Osteoblast (primary cell): ENCODE results near the gene NOS1AP. TPM values are rescaled to one million over a fixed set of nuclear protein-coding genes. Genes with fewer than 3 reads are reported as not detected.

Experiments
- DNase-seq: peaks from one replicate; pipeline ENCODE4 v3.0.0; 2011; ENCODE audit warnings: low spot score, mixed read lengths; ENCODE audit not compliant: insufficient read length; ENCODE audit errors: missing footprints
- H2AFZ ChIP-seq: 2 replicates; pipeline ENCODE4 v1.6.0; 2011; ENCODE audit warnings: mild to moderate bottlenecking, low read length
- H3K27ac ChIP-seq: 2 replicates; pipeline ENCODE4 v1.5.1; 2011; ENCODE audit warnings: mild to moderate bottlenecking, low read depth, low read length, moderate library complexity
- H3K27me3 ChIP-seq: 2 replicates; pipeline ENCODE4 v1.6.0; 2012; ENCODE audit warnings: mild to moderate bottlenecking, control low read depth, inconsistent platforms, low read length, moderate library complexity; ENCODE audit not compliant: insufficient read depth
- H3K36me3 ChIP-seq: 2 replicates; pipeline ENCODE4 v1.5.1; 2011; ENCODE audit warnings: mild to moderate bottlenecking, low read length, control low read depth, moderate library complexity; ENCODE audit not compliant: insufficient read depth
- H3K4me1 ChIP-seq: 2 replicates; pipeline ENCODE4 v1.5.1; 2011; ENCODE audit warnings: mild to moderate bottlenecking, low read length, control low read depth, moderate library complexity; ENCODE audit not compliant: insufficient read depth
- H3K4me2 ChIP-seq: 2 replicates; pipeline ENCODE4 v1.6.0; 2011; ENCODE audit warnings: mild to moderate bottlenecking, low read length; ENCODE audit not compliant: insufficient read depth
- H3K4me3 ChIP-seq: fragments of 200-600 bp; sonication (generic); 3 replicates; pipeline ENCODE4 v1.5.1; 2012; ENCODE audit warnings: mild to moderate bottlenecking, low read length, inconsistent platforms; ENCODE audit not compliant: insufficient read depth
- H3K79me2 ChIP-seq: 2 replicates; pipeline ENCODE4 v1.6.0; 2012; ENCODE audit warnings: mild to moderate bottlenecking, low read length, control low read depth, inconsistent platforms; ENCODE audit not compliant: insufficient read depth
- H3K9me3 ChIP-seq: 2 replicates; pipeline ENCODE4 v1.5.1; 2011; ENCODE audit warnings: low read depth, low read length, control low read depth
- H4K20me1 ChIP-seq: 2 replicates; pipeline ENCODE4 v1.6.0; 2012; ENCODE audit warnings: mild to moderate bottlenecking, low read length, control low read depth; ENCODE audit not compliant: insufficient read depth
- total RNA-seq: library from RNA; depleted of rRNA; stranded (reverse); fragments of >200 nt; gene quantifications from 2 replicates; pipeline ENCODE4 v1.2.3, GENCODE V29; 2012
- TF ChIP-seq, protein P1 (sequence below): IDR thresholded peaks from 2 replicates; pipeline ENCODE4 v1.5.1; 2011; ENCODE audit warnings: mild to moderate bottlenecking, low read depth, low read length, moderate library complexity; ENCODE audit errors: extremely low read depth

The NOS1AP gene
- total RNA-seq, 1 donor = not detected

DNA sequence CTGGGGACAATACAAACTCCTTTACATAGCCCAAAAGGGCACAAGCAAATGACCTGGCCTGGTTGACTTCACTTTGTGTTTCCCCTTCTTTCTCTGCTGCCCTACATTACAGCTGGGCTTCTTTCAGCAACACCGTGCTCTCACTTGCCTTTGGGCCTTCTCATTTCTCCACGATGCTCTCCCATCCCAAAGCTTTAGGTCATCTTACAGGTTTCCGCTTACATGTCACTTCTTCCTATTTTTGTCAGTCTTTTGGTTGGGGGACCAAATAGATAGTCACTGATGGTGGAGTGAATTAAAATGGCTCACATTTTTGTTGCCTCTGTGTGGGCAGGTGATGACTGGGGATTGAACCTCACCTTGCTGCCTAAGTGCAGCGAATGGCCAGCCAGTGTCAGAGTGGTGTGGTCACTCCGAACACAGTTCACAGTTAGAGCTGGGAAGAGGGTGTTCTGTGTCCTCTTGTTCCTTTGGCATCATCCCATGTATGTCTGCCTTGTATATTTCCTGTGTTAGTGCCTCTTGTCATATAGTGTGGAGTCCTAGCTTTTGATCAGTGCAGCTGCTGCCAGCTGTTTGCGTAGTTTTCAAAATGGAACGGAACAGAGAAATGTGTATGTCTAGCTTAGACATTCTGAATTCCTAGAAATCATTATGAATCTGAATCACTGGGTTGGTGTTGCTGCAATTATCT is 134.8 kb downstream of the NOS1AP start:
- Histone ChIP-seq H3K4me2 (no peak overlapping the region), H4K20me1 (no peaks in the 10 kb centered on the region), H3K9me3 (no peaks in the 10 kb centered on the region), H3K27me3 (peaks cover 6% of the 10 kb centered on the region), H3K27ac (no peak overlapping the region), H3K4me1 (no peaks in the 10 kb centered on the region), H3K36me3 (no peaks in the 10 kb centered on the region), H2AFZ (no peak overlapping the region), H3K4me3 (no peak overlapping the region), H3K79me2 (no peaks in the 10 kb centered on the region)
- TF ChIP-seq, protein P1, sequence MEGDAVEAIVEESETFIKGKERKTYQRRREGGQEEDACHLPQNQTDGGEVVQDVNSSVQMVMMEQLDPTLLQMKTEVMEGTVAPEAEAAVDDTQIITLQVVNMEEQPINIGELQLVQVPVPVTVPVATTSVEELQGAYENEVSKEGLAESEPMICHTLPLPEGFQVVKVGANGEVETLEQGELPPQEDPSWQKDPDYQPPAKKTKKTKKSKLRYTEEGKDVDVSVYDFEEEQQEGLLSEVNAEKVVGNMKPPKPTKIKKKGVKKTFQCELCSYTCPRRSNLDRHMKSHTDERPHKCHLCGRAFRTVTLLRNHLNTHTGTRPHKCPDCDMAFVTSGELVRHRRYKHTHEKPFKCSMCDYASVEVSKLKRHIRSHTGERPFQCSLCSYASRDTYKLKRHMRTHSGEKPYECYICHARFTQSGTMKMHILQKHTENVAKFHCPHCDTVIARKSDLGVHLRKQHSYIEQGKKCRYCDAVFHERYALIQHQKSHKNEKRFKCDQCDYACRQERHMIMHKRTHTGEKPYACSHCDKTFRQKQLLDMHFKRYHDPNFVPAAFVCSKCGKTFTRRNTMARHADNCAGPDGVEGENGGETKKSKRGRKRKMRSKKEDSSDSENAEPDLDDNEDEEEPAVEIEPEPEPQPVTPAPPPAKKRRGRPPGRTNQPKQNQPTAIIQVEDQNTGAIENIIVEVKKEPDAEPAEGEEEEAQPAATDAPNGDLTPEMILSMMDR = no peak
- DNase-seq = no peak

DNA sequence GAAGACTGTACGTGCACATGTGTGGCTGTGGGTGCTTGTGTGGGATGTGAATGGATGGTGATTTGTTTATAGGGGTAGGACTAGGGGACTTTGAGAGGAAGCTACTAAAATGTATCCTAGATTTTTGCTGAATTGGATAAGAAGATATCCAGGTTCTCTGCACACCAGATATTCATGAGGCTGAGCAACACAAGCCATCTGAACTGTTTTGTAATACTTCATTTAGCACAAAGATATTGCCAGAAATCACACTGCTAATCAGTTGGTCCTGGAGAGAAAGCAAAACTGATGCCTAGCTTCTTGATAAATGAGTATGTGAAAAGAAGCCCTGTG is 135.3 kb downstream of the NOS1AP start:
- H4K20me1 ChIP-seq = no peaks in the 10 kb centered on the region
- no peaks in the 10 kb centered on the region for H3K9me3 ChIP-seq
- no peaks in the 10 kb centered on the region for H3K4me1 ChIP-seq
- H3K36me3 ChIP-seq = no peaks in the 10 kb centered on the region
- no peak for DNase-seq
- H2AFZ ChIP-seq = no peak overlapping the region
- peaks cover 6% of the 10 kb centered on the region for H3K27me3 ChIP-seq
- no peaks in the 10 kb centered on the region for H3K79me2 ChIP-seq
- H3K4me2 ChIP-seq = no peak overlapping the region
- no peak overlapping the region for H3K27ac ChIP-seq
- TF ChIP-seq, protein P1 = no peak
- H3K4me3 ChIP-seq = no peak overlapping the region

DNA sequence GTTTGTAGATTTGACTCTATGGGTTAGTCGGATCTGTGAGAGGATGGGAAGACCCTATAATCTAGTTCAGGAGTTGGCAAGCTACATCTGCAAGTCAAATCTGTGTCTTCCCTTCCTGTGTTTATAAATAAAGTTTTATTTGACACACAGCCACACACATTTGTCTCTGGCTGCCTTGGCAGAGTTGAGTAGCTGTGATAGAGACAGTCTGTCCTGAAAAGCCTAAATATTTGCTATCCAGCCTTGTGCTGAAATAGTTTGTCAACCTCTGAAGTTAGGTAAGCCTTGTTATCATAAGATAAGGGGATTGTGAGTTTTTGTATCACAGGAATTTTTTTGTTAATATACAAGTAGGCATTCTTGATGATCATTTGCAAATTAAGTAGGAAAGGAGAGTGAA is 136.8 kb downstream of the NOS1AP start:
- H3K79me2 ChIP-seq = no peaks in the 10 kb centered on the region
- no peak overlapping the region for H3K4me3 ChIP-seq
- H3K4me2 ChIP-seq = no peak overlapping the region
- H3K27ac ChIP-seq = no peak overlapping the region
- TF ChIP-seq, protein P1 = no peak
- H3K9me3 ChIP-seq = no peaks in the 10 kb centered on the region
- no peaks in the 10 kb centered on the region for H4K20me1 ChIP-seq
- no peaks in the 10 kb centered on the region for H3K36me3 ChIP-seq
- H2AFZ ChIP-seq = no peak overlapping the region
- H3K27me3 ChIP-seq = peaks cover 10% of the 10 kb centered on the region
- H3K4me1 ChIP-seq = no peaks in the 10 kb centered on the region
- no peak for DNase-seq

DNA sequence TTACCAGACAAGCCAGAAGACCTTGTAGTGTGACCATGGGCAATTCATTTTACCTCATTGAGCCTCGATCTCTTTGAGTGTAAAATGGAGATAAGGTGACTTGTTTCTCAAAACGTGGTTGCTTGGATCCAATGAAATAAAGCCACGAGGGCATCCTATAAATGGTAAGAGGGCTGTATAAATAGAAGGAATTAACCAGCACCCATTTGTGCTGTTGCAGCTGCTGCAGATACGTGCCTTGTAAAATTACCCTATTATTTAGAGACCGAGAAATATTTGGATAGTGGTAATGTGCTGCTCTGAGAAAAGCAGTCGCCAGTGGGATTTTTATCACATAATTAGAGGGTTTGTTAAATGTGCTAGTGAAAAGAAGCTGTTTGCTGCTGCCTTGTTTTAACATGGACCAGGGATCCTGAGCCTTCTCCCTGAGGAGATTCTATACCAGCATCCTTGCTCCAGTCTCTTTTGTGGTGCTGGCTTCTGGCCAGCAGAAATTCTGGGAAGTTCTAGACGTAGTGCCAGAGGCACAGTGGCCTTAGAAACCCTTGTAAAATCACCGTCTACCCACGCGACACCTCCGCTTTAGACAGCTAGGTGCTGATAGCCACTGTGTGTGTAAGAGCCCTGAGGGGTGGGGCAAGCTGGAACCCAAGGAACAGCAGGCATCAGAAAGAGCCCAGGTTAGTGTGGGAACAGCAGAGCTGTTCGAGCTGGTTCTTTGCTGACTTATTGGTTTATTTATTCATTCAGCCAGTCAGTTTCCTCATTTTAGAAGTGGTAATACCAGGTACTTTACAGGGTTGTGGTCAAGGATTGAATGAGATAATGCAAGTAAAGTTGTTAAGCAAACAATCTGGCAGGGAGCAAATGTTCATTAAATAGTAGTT is 137.5 kb downstream of the NOS1AP start:
- TF ChIP-seq, protein P1 = no peak
- H3K4me2 ChIP-seq = no peak overlapping the region
- DNase-seq = no peak
- no peaks in the 10 kb centered on the region for H3K36me3 ChIP-seq
- H3K4me1 ChIP-seq = no peaks in the 10 kb centered on the region
- peaks cover 7% of the 10 kb centered on the region for H3K27me3 ChIP-seq
- no peak overlapping the region for H2AFZ ChIP-seq
- H4K20me1 ChIP-seq = no peaks in the 10 kb centered on the region
- no peaks in the 10 kb centered on the region for H3K9me3 ChIP-seq
- no peak overlapping the region for H3K4me3 ChIP-seq
- H3K27ac ChIP-seq = no peak overlapping the region
- H3K79me2 ChIP-seq = no peaks in the 10 kb centered on the region
